ENCODE data around the gene RNF4.
"Not testable (repeated sequence)": the region's sequence is repeated elsewhere in the genome, so short reads cannot be mapped to it uniquely, and the experiment has no call there.

RNF4 gene, protein sequence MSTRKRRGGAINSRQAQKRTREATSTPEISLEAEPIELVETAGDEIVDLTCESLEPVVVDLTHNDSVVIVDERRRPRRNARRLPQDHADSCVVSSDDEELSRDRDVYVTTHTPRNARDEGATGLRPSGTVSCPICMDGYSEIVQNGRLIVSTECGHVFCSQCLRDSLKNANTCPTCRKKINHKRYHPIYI

DNA sequence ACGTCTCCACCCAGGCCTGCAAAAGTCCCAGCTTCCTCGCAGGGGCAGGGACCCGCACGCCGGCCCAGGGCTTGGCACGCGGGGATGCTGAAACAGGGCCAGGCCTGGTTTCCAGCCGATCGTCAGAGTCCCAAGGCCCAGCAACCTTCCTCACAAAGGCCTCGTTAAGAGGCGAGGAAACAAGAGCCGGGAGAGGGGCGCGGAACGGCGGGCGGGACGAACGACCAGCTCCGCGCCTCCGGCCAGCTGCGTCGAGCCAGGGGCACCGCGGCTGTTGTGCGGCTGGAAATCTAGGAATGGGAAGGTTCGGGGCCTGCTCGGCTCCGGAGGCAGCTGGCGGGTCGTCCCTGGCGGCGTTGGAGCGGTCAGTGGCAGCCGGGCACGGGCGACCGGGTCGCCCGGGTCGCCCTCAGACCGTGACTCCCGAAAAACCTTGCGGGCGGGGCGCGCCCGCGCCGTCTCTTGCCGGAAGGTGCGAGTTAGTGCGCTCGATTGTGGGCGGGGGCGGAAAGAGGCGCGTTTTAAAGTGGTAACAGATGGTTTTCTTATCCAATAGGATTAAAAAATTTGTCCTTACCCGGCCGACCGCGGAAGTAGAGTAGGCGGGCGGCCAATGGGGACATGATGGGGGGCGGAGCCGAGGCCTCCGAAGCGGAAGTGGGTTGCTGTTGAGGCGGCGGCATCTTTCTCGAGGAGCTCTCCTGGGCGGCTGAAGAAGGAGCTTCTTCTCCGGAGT lies at the start of gene RNF4:
Gene RNF4, plus strand, starts transcription at position 651 of the 736 bp plus-strand sequence. CDS start 21,388 bp downstream, outside the sequence.
- DNase-seq = peak; percentile 96

DNA sequence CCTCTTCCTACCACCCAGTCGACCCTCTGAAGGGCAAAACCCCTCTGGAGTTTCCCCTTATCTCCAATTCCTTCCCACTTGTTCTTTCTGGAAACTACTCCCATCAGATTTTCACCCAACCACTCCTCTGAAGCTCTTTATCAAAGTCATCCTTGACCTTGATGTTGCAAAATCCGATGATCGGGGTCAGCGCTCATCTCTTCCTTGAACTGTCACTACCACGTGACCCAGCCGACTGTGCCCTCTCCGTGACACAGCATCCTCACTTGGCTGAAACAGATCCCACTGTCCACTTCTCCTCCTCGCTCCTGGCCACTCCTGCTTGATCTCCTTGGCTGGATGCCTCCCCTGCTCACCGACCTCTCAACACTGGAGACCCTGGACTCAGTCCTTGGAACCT lies 49.1 kb upstream of the RNF4 start:
- no peak for DNase-seq

DNA sequence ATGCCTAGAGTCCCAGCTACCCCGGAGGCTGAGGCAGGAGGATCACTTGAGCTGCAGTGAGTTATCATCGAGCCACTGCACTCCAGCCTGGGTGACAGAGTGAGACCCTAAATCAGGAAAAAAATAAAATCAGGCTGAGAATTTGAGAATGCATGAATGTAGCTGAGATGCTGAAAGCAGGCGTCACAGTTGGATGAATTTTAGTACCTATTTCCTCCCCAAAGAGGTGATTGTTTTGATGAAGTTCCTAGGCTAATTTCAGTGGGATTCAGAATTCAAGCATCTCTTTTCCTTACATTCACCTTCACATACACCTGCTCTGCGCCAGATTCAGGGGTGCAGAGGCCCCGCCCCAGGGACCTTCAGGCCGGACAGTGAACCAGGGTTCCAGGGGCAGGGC lies 47.0 kb upstream of the RNF4 start:
- no peak for DNase-seq

DNA sequence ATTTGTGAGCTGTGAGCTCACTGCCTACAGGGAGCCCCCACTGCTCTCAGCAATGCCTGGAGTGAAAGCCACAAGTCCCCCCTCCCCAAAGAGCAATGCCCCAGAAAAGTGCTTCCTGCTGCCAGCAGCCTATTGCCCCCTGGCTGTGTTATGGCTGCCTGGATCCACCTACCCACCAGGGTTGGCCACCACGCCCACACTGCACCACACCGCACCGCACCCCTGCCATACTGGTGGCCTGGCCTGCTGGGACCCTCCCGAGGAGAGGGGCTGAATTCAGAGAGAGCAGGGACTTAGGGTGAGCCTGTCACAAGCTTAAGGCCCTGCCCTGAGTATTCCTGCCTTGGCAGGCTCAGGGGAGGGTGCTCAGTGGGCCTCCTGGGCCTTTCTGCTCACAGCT lies 45.8 kb upstream of the RNF4 start:
- DNase-seq = no peak

DNA sequence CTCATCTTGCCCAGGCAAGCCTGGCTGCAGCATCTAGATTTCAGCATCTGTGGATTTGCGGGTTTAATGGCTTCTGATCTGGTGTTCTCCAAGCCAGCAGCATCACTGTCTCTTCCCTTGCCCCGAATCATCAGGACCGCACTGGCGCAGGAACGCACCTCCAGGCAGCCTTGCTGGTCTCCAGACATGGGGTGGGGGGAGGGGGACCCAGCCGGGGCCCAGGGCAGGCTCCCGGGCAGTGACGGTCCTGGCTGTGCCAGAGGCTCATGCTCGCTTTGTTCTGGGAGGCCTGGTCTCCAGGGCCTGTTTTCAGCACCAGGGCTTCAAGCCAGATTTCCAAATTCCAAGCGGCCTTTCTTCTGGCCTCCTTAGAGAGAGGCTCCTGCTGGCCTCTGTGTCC lies 45.2 kb upstream of the RNF4 start:
- no peak for DNase-seq

DNA sequence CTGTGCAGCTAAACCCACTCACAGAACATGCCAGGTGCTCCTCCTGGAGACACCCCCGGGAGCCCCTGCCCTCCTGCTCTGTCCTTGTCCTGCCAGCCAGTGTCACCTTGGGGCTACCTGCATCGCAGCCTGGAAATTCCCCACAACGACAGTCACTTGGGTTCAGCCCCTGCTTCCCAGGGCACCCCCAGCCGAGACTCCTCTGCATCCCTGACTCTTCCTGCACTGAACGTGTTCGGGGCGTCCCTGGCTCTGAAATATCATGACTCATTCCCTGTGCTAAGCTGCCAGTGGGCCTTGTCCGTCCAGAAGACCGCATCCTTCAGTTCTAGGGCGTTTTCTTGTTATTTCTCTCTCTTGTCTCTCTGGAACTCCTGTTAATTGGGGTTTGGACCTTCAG lies 44.3 kb upstream of the RNF4 start:
- no peak for DNase-seq

DNA sequence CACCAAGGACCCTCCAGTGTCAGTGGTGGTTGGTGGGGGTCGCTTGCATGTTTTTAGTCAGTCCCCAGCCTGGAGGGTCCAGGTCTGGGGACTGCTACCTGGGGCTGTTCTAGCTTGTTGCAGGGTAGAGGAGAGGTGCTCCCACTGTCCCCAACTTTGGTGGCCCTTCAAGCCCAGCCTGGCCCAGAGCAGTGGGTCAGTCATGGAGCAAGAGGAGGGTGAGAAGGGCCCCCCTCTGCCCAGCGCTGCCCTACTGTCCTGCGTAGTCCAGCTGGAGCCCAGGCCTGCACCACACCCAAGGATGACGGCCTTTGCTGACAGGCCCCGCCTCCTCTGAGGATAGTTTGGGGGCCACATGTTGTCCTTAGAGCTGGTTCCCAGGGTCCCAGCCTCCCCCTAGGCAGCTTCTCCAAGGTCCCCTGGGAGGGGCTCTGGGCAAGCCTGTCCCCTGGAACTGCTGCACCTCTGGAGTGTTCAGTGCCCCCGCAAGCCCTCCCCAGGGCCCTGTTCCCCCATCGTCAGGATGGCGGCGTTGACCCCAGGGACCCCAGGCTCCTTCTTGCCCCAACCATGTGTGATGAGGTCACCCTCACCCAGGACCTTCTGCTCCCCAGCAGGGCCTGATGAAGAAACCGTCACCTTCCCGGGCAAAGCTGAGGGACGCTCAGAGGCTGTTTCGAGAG lies 43.4 kb upstream of the RNF4 start:
- DNase-seq = no peak

DNA sequence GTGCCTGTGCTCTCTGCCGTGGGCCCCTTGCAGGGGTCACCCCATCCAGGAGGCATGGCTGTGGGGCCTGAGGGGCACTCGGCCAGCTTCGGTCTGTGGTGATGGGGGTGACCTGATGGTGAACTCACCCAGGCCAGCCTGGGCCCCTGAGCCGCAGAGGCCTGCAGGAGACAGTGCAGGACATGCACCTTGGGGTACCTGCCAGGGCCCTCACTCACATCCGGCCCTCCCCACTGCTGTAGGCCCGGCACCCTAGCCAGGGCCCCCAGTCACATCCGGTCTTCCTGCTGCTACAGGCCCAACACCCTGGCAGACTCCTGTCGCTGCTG lies 42.9 kb upstream of the RNF4 start:
- DNase-seq = no peak

DNA sequence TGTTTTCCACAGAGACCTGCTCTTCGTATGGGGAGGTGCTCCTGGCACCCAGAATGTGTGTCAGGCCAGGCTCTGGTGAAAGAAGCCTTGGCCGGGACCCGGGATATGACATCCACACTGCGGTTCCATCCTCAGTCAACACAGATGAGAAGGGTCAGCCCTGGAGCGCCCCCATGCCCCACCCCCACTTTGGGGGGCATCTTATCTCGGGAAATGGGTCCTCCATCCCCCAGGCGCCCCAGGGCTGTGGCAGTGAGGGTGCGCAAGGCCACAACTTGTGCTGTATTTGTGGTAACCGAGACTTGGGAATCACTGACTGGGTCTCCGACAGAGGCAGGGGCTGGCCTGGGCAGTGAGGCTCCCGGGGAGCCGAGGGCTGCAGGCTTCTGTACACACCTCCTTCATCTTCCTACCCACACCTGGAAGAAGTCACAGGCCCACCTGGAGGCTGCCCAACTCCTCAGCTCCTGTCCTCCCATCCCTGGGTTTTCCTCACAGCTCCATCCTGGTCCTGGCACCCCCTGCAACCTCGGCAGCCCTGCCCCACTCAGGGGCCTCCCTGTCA lies 42.1 kb upstream of the RNF4 start:
- no peak for DNase-seq

DNA sequence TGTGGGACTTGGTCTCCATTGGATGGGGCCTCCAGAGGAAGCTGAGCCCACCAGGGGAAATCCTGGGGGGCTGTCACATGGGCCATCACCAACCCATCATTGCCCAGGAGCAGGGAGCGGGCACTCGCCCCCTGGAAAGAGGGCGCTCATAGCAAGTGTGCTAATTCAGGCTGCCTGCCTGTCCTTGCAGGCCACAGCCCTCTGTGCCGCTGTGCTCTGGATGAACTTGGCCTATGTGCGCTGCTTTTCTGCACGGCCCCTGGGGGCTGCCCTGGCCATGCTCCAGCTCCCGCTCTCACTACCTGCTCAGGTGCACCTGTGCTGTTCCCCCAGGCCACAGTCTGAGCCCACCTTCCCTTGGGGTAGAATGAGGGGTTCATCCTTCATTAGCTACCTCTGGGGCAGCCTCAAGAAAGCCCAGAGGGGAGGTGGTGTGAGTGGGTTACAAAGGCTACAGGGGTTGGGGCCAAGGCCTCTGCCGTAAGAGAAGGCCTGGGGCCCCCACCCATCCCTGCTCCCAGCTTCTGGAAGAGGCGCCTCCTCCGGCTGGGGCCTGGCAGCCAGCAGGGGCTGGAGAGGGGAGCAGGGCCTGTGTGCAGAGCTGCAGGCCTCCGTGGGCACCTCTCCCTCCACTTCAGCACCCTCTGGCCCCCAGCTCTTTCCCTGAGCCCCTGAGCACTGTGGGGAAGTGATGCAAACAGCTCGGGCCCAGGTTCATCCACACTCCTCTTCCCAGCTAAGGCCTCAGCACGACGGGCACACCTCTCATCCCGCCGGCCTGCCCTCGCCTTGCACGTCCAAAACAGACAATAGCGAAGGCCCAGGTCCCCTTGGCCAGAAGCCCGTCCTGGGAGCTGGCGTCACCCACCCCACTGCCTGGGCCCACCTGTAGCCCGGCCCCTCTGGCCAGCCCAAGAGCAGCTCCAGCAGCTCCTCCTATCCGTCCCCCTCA lies 41.2 kb upstream of the RNF4 start:
- no peak for DNase-seq

DNA sequence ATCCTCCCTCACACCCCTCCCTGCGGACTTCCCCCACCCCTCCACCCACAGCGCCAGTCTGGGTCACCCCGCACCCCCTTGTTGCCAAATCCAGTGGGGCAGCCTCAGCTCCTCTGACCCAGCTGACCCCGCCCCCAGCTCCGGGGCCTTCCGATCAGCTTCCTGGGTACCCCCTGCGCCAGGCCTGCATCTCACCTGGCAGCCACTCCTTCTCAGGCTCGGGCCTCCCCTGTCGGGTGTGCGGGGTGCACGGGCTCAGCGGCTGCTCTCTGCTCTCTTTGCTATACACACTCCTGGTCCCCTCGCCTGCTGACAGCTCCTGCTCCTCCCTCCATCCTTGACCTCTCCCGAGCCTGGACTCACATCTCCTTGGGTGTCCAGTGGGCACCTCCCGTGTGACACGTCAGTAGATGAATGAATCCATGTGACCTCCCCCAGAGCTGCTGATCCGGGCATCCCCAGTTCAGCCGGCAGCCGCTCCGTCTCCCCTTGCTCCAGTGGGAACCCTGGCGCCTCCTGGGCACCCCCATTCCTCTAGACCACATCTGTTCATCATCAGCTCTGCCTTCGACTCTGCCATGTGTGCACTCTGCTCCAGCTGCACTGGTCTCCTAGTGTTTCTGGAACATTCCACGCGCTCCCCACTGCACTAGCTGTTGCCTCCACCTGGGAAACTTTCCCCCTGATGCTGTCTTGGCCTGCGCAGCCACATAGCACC lies 40.3 kb upstream of the RNF4 start:
- no peak for DNase-seq

DNA sequence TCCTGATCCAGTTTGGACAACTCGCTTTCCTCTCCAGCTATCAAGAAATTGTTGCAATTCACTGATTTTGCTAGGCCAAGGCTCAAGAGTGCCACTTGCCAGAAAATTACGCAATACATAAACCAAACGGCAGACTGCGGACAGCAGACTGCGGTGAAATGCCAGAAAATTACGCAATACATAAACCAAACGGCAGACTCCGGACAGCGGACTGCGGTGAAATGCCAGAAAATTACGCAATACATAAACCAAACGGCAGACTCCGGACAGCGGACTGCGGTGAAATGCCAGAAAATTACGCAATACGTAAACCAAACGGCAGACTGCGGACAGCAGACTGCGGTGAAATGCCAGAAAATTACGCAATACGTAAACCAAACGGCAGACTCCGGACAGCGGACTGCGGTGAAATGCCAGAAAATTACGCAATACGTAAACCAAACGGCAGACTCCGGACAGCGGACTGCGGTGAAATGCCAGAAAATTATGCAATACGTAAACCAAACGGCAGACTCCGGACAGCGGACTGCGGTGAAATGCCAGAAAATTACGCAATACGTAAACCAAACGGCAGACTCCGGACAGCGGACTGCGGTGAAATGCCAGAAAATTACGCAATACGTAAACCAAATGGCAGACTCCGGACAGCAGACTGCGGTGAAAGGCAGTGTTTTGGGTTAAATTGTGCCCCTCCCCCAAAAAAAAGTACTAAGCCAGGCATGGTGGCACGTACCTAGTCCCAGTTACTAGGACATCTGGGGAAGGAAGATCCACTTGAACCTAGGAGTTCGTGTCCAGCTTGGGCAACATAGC lies 38.8 kb upstream of the RNF4 start:
- DNase-seq = not testable (repeated sequence)

DNA sequence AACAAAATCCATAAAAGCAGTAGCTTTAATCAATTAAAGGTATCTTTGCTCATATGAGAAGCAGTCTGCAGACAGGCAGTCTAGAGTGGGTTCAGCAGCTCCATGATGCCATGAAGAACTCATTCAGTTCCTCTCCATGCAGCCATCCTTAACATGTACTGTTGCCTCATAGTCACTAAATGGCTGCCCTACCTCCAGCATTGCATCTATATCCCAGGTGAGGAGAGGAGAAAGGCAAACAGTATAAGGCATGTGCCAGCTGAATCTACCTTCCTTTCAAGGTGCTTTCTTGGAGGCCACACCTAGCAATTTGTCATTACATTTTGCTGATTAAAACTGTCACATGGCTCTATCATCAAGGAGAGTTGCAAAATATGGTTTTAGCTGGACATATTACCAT lies 36.9 kb upstream of the RNF4 start:
- no peak for DNase-seq

DNA sequence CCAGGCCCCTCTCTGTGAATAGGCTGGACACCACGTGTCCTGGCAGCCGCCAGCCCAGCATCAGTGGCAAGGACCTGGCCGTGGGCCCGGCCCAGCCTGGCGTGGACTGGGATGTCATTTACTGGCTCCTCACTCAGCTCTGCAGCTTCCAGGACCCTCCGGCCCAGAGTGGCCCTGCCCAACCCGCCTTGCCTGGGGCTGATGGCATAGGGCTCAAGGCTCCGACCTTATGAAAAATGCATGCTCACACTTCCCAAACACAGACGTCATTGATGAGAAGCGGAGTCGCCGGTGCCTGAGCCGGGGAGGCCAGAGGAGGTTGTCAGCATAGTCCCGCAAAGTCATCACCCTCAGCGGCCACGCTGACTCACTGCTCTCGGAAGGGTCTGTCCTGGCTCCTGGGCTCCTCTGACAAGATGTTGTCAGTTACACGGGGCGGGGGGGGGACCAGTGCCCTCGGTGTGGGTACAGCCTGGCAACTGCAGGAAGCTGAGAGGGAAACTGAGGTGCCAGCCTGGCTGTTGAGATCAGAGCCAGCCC lies 35.8 kb upstream of the RNF4 start:
- no peak for DNase-seq

DNA sequence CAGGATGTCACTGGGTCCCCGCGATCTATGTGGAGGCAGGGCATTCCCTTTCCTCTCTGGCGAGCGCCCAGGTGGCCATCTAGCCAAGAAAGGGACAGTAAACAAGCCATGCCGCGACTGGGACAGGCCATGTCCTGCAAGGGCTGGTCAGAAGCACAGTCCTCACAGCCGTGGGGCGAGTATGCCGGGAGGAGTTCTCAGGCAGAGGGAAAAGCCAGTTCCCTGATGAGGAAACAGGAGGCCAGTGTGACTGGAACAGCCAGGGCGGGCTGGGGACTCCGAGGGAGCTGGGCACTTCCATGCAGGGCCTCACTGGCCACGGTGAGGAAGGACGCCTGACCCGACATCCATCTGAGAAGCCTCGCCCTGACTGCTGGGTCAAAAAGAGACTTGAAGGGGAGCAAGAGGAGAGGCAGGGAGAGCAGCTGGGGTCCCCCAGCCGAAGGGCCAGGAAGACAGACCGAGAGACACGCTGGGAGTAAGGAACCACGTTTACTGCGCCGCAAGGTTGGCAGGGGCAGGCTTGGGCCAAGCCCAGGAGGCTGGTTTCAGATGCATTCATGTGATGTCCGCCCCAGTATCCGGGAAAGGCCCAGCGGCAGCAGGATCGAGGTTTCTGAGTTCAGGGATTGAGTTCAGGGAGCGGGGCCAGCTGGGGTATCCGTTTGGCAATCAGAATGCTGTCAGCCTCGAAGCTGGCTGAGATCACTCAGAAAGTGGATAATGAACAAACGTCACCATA lies 35.1 kb upstream of the RNF4 start:
- DNase-seq = no peak

DNA sequence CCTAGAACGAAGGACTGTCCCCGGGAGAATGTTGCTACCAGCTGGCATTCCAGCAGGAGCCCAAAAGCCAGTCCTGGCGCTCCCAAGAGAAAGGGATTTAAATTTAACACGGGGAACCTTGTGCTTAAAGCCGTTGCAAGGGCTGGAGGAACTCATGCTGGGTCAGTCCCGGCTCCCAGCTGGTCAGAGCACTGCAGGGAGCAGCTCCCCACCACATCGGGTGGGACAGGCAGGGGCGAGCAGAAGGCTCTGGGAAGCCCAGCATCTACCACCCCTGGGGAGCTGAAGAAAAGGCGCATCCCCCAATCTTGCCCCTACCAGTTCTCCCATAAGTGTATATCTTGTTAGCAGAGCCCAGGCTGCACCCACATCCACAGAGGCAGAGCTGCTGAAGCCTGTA lies 34.5 kb upstream of the RNF4 start:
- no peak for DNase-seq

DNA sequence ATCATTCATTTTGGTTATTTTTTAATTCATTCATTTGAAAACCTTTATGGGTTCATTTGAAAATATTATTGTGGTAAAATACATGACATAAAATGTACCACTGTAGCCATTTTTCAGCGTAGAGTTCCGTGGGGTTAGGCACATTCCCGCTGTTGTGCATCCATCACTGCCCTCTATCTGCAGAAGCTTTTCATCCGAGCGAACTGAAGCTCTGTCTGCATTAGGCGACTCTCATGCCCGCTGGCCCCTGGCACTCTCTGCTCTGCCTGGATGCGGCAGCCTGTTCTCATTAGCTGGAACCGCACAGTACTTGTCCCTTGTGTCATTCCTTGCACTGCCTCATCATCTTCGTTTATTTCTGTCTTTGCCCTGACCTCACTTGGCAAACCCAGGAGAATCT lies 32.6 kb upstream of the RNF4 start:
- DNase-seq = no peak

DNA sequence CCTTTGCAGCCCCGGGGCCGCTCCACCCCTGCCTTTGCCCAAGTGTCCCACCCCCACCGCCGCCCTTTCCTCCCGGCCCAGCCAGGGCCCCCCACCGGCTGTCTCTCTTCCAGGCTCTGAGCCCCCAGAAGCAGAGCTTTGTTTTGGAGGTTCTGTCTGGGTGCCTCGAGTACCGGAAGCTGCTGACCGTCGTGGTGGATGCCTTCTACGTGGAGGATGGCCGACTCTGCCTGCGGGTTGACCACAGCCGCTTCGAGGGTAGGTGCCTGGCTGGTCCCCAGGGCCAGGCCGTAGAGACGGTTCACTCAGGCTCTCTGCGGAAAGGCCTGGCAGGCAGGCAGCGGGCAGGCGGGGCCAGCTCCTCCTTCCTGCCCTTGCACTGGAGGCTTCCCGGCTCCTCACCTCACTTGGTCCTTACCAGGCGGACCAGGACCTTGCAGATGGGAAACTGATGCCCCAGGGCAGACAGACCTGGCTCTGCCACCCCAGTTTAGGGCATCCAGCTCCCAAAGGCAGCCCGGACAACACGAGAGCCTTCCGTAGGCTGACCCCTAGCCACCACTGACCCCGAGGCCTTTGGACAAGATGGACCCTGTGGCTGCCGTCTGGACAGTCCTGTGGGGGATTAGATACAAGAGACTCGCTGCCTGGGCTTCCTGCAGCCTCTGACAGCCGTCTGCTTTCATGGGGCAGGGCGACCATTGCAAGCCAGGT lies 32.0 kb upstream of the RNF4 start:
- DNase-seq = no peak

DNA sequence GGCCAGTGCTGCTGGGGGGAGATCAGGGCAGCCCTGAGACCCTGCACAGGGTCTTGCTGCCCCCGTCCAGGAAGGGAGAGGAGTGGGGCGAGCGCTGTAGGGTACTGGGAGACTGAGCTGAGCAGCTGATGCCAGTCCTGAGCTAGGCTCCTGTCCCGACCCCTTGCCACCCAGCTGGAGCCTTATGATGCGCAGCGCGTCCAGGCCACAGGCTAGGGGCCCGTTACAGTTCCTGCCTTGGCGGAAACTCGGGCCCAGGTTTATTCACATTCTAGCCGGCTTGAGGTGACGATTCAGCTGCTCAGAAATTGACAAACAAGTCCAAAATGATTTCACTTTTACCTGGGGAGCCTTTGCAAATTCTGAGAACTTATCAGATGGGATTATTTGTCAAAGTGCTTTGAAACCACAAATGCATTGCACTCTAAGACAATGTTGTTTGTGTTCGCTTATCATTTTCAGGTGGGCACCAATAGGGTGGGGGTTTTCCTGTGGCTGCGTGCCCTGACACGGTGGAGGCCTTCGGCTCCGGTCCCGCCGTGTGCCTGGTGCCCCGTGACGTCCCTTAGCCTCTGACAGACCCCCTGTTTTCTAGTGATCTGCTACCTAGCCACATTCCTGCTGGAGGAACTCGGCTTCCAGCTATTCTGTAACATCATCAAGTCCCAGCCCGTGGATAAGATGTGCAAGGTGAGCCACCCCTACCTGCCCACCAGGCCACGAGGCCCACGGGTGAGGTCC lies 31.3 kb upstream of the RNF4 start:
- no peak for DNase-seq
